Caco-2 (cell line): ENCODE measurements around the gene NEURL4. TPM values are rescaled to one million over a fixed set of nuclear protein-coding genes. Genes with fewer than 3 reads are reported as not detected.

Experiments
- BruUV-seq: library from RNA; stranded (reverse); fragments of 400-500 nt; replicated peaks from 2 replicates; lab custom pipeline; 2021; lab: Mats Ljungman, UMichigan
- CTCF ChIA-PET: fragments of 300-600 bp; sonication (Branson Sonifier 250); formaldehyde crosslinking; loops from one replicate; lab custom pipeline; 2022; ENCODE audit warnings: antibody characterized with exemption; lab: Charles Lee
- POLR2A ChIA-PET: fragments of 300-600 bp; sonication (Branson Sonifier 250); formaldehyde crosslinking; loops from one replicate; lab custom pipeline; 2022; ENCODE audit warnings: antibody characterized with exemption; lab: Charles Lee
- DNase-seq, 2 experiments: peaks; one replicate each; pipeline versions ENCODE4 v3.0.0 to v3.0.0-alpha.2; 2020 to 2022
- H3K27me3 ChIP-seq: replicated peaks from 2 replicates; pipeline ENCODE4 v1.6.0; 2011; ENCODE audit warnings: low read length; ENCODE audit not compliant: control insufficient read depth, insufficient read depth
- H3K36me3 ChIP-seq: 2 replicates; pipeline ENCODE4 v1.5.1; 2011; ENCODE audit warnings: low read length; ENCODE audit not compliant: control insufficient read depth, insufficient read depth
- H3K4me1 ChIP-seq: fragments of 250-450 bp; sonication (Bioruptor Pico); 2 replicates; pipeline ENCODE4 v1.5.1; 2020; ENCODE audit warnings: mild to moderate bottlenecking
- H3K4me3 ChIP-seq: 2 replicates; pipeline ENCODE4 v1.5.1; 2011; ENCODE audit warnings: low read depth, mild to moderate bottlenecking, control low read depth, low read length
- H3K9me3 ChIP-seq: fragments of 250-450 bp; sonication (Bioruptor Pico); 2 replicates; pipeline ENCODE4 v1.5.1; 2020; ENCODE audit warnings: mild to moderate bottlenecking, moderate library complexity
- H3K27ac Mint-ChIP-seq: one replicate; pipeline ENCODE4 v1.8.0; 2022; ENCODE audit warnings: mixed read lengths; ENCODE audit not compliant: unreplicated experiment
- H3K27me3 Mint-ChIP-seq: one replicate; pipeline ENCODE4 v1.8.0; 2022; ENCODE audit warnings: mixed read lengths; ENCODE audit not compliant: insufficient read depth, unreplicated experiment
- H3K36me3 Mint-ChIP-seq: one replicate; pipeline ENCODE4 v1.8.0; 2022; ENCODE audit warnings: mild to moderate bottlenecking, mixed read lengths; ENCODE audit not compliant: insufficient read depth, unreplicated experiment
- H3K4me1 Mint-ChIP-seq: one replicate; pipeline ENCODE4 v1.8.0; 2022; ENCODE audit warnings: low read depth, mixed read lengths; ENCODE audit not compliant: unreplicated experiment
- H3K4me3 Mint-ChIP-seq: one replicate; pipeline ENCODE4 v1.8.0; 2022; ENCODE audit warnings: mild to moderate bottlenecking, moderate library complexity, mixed read lengths; ENCODE audit not compliant: unreplicated experiment
- H3K9me3 Mint-ChIP-seq: one replicate; pipeline ENCODE4 v1.8.0; 2022; ENCODE audit warnings: mixed read lengths; ENCODE audit not compliant: unreplicated experiment
- CTCF ChIP-seq, 2 experiments: fragments of 200-600 bp in 1 of 2; IDR thresholded peaks; 1 replicate in 1 of 2; 2 replicates in 1 of 2; pipeline versions ENCODE4 v1.5.1 to v1.8.0; 2011 to 2022; ENCODE audit warnings: antibody characterized with exemption in 1 of 2, control low read depth in 1 of 2, inconsistent platforms in 1 of 2, low read depth in 1 of 2, low read length in 1 of 2, mild to moderate bottlenecking in 1 of 2, moderate library complexity in 1 of 2; ENCODE audit not compliant: insufficient read depth in 1 of 2, severe bottlenecking in 1 of 2, unreplicated experiment in 1 of 2
- intact Hi-C: fragments of 100-400 bp; cut with micrococcal nuclease; formaldehyde crosslinking; loops from one replicate; pipeline ENCODE4 v1.10.0; 2022; ENCODE audit not compliant: unreplicated experiment
- total RNA-seq: library from RNA; stranded (reverse); gene quantifications from 2 replicates; pipeline ENCODE4 v1.2.3, GENCODE V29; 2022

NEURL4 gene
- total RNA-seq, 1 experiment from 2014 or later, result 31.1 TPM

- H3K36me3 Mint-ChIP-seq, result peaks cover 11% of the 10 kb centered on the region
- no peak for DNase-seq
- Histone ChIP-seq H3K9me3 (no peaks in the 10 kb centered on the region), H3K4me3 (no peak overlapping the region), H3K36me3 (no peaks in the 10 kb centered on the region; the same call in 1 of the 2 replicates), H3K27me3 (no peaks in the 10 kb centered on the region), H3K4me1 (0 out of 2 replicates have a peak, but pooled peaks cover 4% of the 10 kb centered on the region)
- no peak overlapping the region for H3K27ac Mint-ChIP-seq
- no peak for TF ChIP-seq CTCF (IDR thresholded peaks at IDR 0.05; ENCODE audit: insufficient read depth in 1 of 2, low read depth in 1 of 2, low read length in 1 of 2, severe bottlenecking in 1 of 2, unreplicated experiment in 1 of 2)
- peaks cover 10% of the 10 kb centered on the region for H3K4me1 Mint-ChIP-seq
- no peaks in the 10 kb centered on the region for H3K27me3 Mint-ChIP-seq
- ChIA-PET CTCF (no interaction called here), POLR2A (no interaction called here)
- intact Hi-C loops, result no loop called here
- no TSS peak for BruUV-seq
- no peaks in the 10 kb centered on the region for H3K9me3 Mint-ChIP-seq
- no peak overlapping the region for H3K4me3 Mint-ChIP-seq
These were observed 2.9 kb downstream of the NEURL4 start for GRCh38 chr17:7326186-7326585.

- POLR2A ChIA-PET, result no interaction called here
- Mint-ChIP-seq H3K36me3 (peaks cover 9% of the 10 kb centered on the region), H3K9me3 (no peaks in the 10 kb centered on the region), H3K27ac (no peak overlapping the region), H3K4me1 (peaks cover 10% of the 10 kb centered on the region), H3K27me3 (no peaks in the 10 kb centered on the region), H3K4me3 (no peak overlapping the region)
- no peaks in the 10 kb centered on the region for H3K27me3 ChIP-seq
- H3K36me3 ChIP-seq, result no peaks in the 10 kb centered on the region; the same call in 1 of the 2 replicates
- BruUV-seq, result no TSS peak
- H3K4me1 ChIP-seq, result no peaks in the 10 kb centered on the region
- intact Hi-C loops, result no loop called here
- no peak overlapping the region for H3K4me3 ChIP-seq
- DNase-seq, result no peak
- no peak for TF ChIP-seq CTCF (IDR thresholded peaks at IDR 0.05; ENCODE audit: insufficient read depth in 1 of 2, low read depth in 1 of 2, low read length in 1 of 2, severe bottlenecking in 1 of 2, unreplicated experiment in 1 of 2)
- H3K9me3 ChIP-seq, result no peaks in the 10 kb centered on the region
- CTCF ChIA-PET, result no interaction called here
These were observed 4.1 kb downstream of the NEURL4 start for GRCh38 chr17:7325031-7325528.

- DNase-seq, result no peak
- TF ChIP-seq CTCF (IDR thresholded peaks at IDR 0.05; ENCODE audit: insufficient read depth in 1 of 2, low read depth in 1 of 2, low read length in 1 of 2, severe bottlenecking in 1 of 2, unreplicated experiment in 1 of 2), result no peak
- Mint-ChIP-seq H3K4me1 (peaks cover 10% of the 10 kb centered on the region), H3K27ac (no peak overlapping the region), H3K4me3 (no peak overlapping the region), H3K36me3 (peaks cover 2% of the 10 kb centered on the region), H3K9me3 (no peaks in the 10 kb centered on the region), H3K27me3 (no peaks in the 10 kb centered on the region)
- CTCF ChIA-PET, result no interaction called here
- no peaks in the 10 kb centered on the region for H3K27me3 ChIP-seq
- no peaks in the 10 kb centered on the region; the same call in 1 of the 2 replicates for H3K36me3 ChIP-seq
- intact Hi-C loops, result no loop called here
- H3K9me3 ChIP-seq, result no peaks in the 10 kb centered on the region
- no TSS peak for BruUV-seq
- no peaks in the 10 kb centered on the region for H3K4me1 ChIP-seq
- no peak overlapping the region for H3K4me3 ChIP-seq
- POLR2A ChIA-PET, result no interaction called here
These were observed 4.7 kb downstream of the NEURL4 start for GRCh38 chr17:7324438-7324779.
